Ammon's horn (tissue), 1 donor: Measurements from ENCODE around the gene DCDC2.
"Not testable (repeated sequence)": the region's sequence is repeated elsewhere in the genome, so short reads cannot be mapped to it uniquely, and the experiment has no call there.

ENCODE experiments used
- DNase-seq: peaks from one replicate; pipeline ENCODE4 v3.0.0-alpha.2; 2016; ENCODE audit warnings: low spot score

DCDC2 gene

DNA sequence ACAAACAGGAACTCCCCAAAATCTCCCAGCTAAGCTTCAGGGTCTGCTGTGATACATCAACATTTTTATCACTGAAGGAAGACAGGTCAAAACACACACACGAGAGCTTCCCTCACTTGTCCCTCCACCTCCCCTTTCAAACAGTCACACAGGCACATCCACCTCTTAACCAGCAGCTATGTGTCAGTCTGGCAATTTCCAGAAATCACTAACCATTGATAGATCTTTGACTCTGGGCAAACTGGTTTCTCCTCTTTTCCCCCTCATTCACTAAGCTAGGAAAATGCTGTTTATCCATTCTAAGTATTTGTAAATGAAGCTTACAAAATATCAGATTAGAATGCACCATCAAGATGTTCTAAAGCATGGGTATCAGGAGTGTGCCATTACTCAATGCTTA, 87.8 kb downstream of the DCDC2 start:
- no peak for DNase-seq

- not testable (repeated sequence) for DNase-seq
Observed at GRCh38 chr6:24258214-24258613, 99.6 kb downstream of the DCDC2 start.

DNA sequence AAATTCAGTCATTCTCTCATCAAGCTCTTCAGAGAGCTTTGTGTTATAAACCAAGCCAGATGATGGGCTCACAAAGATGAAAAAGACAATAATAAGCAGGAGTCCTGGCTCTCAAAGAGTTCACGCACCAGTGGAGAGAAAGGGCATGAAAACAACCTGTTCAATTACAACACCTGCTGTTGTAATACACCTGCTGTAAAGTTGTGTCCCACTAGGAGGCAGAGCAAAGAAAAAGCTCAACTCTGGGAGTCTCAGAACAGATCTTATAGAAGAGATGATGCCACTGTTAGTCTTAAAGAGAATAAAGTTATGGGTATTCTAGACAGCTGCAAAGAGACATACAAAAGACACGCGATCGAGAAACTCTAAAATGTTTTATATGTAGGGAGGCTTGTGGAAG, 100.6 kb downstream of the DCDC2 start:
- no peak for DNase-seq

- DNase-seq, result no peak
Observed at GRCh38 chr6:24255676-24256075, 102.2 kb downstream of the DCDC2 start.

GRCh38 chr6:24253360-24253759, 104.5 kb downstream of the DCDC2 start:
- DNase-seq, result no peak

DNA sequence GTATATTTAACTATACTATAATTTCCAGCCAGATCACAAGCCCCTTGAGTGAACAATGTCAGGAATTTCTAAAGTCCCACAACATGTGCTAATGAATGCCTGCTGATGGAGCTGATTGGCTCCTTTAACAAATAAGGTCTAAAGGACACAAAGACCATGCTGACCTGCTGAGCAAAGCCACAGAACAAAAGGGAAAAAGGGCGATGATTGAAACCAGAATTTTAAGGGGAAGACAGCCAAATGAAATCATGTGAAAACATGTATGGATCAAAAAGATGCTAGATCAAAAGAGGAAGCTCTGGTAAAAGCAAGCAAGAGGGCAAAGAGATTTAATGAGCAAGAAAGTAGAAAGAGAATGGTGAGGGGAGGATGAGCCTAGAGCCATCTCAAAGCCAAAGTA, 105.6 kb downstream of the DCDC2 start:
- no peak for DNase-seq

DNA sequence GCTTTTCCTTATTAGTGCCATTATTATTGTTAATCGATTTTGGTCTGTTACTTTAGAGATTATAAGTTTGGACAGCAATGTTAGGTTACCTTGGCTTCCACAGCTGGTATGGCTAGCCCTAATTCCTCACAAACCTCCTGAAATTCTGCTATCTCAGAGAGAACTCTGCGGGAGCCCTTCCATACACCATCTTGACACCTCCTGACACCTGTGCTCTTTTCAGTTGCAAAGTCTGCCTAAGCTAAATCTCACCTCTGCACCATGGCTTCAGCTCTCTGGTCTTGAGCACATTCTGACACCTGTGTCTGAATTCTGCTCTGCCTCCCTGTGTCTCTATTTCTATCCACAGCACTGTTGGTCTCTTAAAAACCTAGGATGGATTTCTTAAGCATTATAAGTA, 106.5 kb downstream of the DCDC2 start:
- DNase-seq, result no peak

DNA sequence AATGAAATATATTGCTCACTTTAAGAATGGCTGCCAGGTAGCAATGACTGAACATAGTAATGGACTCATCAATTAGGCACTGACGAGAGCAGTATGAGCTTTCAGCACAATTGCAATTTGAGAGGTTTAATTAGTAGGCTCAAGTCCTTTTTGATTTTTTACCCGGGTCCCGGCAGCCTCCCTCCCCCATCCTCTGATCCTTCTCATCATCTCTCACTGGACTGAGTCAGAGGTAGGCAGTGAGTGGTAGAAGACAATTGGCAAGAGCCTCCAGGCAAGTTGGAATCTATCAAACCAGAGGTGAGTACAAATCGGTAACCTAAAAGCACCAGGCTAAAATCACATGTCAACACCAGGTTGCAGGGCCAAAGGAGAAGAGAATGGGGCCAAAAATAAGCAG, 107.9 kb downstream of the DCDC2 start:
- DNase-seq, result no peak

GRCh38 chr6:24245275-24245674, 112.6 kb downstream of the DCDC2 start:
- no peak for DNase-seq

DNA sequence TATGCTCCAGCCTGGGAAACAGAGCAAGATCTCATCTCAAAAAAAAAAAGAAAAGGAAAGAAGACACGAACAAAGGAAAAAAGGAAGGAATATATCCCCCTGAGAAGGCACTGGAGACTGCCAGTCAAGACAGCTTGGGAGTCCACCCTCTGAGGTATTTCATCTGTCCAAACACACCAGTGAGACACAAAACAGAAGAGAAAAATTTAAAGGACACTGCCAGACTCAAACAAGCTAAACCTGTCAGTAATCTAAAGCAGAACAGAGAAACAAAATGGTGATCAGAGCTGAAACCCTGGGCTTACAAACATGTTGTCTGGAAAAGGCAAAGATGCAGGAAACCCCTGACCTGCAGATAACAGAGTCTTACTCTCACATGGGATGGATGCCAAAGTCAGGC, 114.9 kb downstream of the DCDC2 start:
- DNase-seq, result no peak

- DNase-seq, result not testable (repeated sequence)
Observed at GRCh38 chr6:24241779-24242178, 116.1 kb downstream of the DCDC2 start.

DNA sequence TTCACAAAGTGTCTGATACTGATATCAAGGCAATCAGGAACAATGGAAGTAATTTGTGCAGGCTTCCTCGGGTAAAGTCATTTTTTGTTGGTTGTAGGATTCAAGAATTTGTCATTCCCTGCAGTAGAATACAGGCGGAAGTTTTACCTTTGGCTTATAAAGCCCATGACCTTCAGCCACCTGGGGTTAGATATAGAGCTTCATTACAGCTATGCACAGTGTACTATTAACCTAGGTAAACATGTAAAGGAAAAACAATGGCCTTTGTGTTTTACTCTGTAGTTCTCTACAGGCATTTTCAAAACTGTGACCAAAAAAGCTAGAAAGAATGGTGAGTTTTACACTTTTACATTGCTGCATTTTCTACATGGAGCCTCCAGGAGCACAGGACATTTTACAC, 116.9 kb downstream of the DCDC2 start:
- no peak for DNase-seq

GRCh38 chr6:24240380-24240928, 117.4 kb downstream of the DCDC2 start:
- DNase-seq, result no peak

DNA sequence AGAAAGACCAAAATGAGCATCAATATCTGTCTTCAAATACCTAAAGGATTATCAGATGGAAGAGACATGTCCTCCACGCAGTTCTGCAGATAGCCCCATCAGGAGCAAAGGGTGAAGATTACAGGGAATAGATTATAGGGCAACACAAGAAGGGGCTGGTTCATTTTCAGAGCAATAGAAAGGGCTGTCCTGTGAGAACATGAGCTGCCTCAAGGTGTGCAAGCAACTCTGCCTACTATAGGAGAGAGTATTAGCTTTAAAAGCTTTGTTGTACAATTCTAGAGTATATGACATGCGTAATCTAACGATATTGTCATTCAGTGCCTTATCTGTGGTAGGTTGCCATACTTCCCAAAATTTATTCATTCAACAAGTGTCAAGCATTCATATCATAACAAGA, 119.2 kb downstream of the DCDC2 start:
- no peak for DNase-seq

- not testable (repeated sequence) for DNase-seq
Observed at GRCh38 chr6:24236779-24237178, 121.1 kb downstream of the DCDC2 start.

DNA sequence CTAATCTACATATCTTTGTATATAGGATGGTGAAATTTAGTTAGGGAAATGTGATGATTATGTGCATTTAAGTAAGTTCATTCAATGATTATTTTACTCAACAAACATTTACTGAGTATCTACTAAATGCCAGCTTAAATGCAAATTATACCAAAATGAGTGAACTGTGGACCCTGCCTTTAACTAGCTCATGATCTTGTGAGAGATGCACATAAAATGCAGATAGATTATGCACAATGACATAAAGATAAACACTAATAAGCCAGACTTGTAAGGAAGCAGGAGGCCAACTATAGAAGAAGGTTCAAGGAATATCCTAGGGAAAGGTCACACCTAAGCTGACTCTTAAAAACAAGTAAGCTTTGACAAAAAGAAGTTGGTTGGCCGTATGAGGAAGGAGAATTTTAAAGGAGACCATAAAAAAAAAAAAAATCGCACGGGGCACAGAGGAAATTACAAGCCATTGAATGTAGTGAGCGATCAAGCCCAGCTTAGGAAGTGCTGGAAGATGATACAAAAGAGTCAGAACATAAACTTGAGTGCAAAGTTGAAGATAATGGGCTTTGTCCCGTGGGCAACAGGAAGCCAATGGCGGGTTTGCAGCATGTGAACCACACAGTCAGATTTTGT, 123.9 kb downstream of the DCDC2 start:
- DNase-seq, result no peak

GRCh38 chr6:24231438-24231977, 126.4 kb downstream of the DCDC2 start:
- DNase-seq, result no peak

GRCh38 chr6:24229696-24230405, 128.0 kb downstream of the DCDC2 start:
- DNase-seq, result no peak

DNA sequence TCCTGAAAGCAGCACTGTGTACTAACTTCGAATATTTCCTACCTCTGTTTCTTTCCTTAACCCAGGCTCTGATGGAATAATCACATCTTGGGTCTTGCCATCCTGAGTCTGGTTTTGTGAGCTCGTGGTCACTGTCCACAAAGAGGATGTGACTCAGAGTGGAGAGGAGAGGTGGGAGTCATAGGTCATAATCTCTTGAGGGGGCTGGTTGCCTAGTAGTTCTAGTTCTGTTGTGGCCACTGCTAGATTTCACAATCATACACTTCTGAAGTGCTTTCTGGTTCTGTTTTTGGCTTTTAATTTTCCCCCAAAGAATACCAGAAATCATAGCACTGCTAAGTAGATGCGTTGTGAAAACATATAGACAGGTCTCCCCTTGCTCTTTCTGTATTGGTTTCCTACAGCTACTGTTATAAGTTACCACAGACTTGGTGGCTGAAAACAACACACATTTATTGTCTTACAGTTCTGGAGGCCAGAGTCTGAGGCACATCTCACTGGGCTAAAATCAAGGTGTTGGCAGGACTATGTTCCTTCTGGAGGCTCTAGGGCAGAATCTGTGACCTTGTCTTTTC, 129.1 kb downstream of the DCDC2 start:
- DNase-seq, result no peak

DNA sequence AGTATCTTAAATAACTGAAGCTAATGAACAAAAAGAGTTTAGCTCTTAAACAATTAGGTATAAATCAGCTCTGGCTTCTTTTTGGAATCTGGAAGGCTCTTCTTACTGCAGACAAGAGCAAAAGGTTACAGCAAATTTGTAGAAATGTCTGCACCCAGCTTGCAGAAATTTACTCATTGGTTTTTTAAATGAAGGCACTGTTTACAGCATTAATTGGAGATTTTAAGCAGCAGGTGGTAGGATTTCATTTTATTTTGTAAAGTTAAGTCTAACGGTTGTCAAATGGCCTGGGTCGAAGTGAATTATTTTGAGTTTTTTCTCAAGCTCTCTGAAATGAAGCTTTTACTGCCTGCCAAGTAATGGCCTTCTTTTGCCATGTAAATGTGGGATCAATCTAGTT, 129.7 kb downstream of the DCDC2 start:
- DNase-seq, result no peak

DNA sequence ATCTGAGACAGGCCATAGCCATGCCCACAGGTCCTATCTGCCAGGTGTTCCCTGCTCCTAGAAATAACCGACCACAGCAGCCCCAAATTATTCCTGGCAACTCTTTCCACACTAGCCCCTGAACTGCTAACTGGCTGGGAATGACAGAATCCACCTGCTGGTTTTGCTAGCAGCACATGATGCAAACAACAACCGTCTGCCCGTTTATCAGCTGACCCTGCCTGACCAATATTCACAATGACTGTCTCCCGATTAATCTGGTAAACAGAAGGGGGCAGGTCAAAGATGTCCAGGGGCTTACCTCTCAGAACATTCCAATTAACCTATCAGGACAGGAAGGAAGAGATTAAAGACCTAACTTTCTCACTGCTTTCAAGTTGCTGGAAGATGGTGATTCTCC, 130.3 kb downstream of the DCDC2 start:
- no peak for DNase-seq

GRCh38 chr6:24226541-24226940, 131.3 kb downstream of the DCDC2 start:
- DNase-seq, result no peak

DNA sequence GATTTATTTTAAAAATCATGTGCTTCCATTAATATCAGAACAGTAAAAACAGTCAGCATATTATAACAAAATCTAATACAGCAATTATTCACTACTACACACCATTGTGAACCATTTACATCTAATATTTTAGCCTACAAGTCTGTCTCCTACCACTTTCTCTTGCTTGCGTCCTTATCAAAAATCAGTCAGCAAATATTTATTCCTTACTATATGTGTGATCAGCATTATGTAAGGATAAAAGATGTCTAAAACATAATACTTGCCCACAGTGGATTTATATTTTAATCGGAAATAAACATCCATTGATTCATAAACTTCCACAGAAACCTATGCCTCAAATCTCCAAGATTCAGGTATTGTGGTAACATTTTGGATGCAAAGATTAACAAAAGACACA, 132.0 kb downstream of the DCDC2 start:
- no peak for DNase-seq
